A549 treated with ZK216348 at 1 μM for 4 hours (cell line): ENCODE results near the gene TLCD3B. TPM values are rescaled to one million over a fixed set of nuclear protein-coding genes. Genes with fewer than 3 reads are reported as not detected.

Source experiments
- total RNA-seq: library from RNA; stranded (reverse); fragments of 200-300 nt; extraction: Qiagen RNA extraction; gene quantifications from 5 replicates; pipeline ENCODE4 v1.2.3, GENCODE V29; 2022; ENCODE audit warnings: low read depth

TLCD3B gene
- total RNA-seq: 0.26 to 0.56 TPM (median 0.36 TPM) in 4 of 5 replicates, not detected in the other

GRCh38 chr16:30030841-30031413 is at the start of gene TLCD3B:
TLCD3B (minus strand) TSS chr16:30031271; CDS start chr16:30030527, 744 bp downstream.

GRCh38 chr16:30075503-30076275 is 44.6 kb upstream of the TLCD3B start, which contains the start of gene PPP4C:
PPP4C (plus strand) TSS chr16:30075994; CDS start chr16:30076378, 384 bp downstream.

GRCh38 chr16:30065102-30065942 is 34.3 kb upstream of the TLCD3B start, which contains the start of gene ALDOA:
ALDOA (plus strand) TSS chr16:30065760; CDS start chr16:30066898, 1,138 bp downstream.

GRCh38 chr16:30022887-30023286 is 8.2 kb downstream of the TLCD3B start, which contains the start of gene C16orf92:
C16orf92 (plus strand) TSS chr16:30023198; CDS start chr16:30023341, 143 bp downstream.

GRCh38 chr16:30010844-30011713 is 20.0 kb downstream of the TLCD3B start, which contains the start of gene DOC2A:
DOC2A (minus strand) TSS chr16:30011027; CDS start chr16:30010222, 805 bp downstream.

GRCh38 chr16:29995911-29996765 is 34.9 kb downstream of the TLCD3B start, which contains the start of gene INO80E:
INO80E (plus strand) TSS chr16:29996241; CDS start chr16:29996311, 70 bp downstream.

GRCh38 chr16:29995324-29995910 is 35.7 kb downstream of the TLCD3B start, which contains the start of gene HIRIP3:
HIRIP3 (minus strand) TSS chr16:29995617; CDS start chr16:29995605, 12 bp downstream.

Other genes starting within 250 kb of the TLCD3B start
- gene KIF22, start 240.5 kb downstream of the TLCD3B start, total RNA-seq: 73.9 to 96.4 TPM (median 95.6 TPM) in 5 replicates
- gene MAZ, start 224.7 kb downstream of the TLCD3B start, total RNA-seq: 140 to 181 TPM (median 172 TPM) in 5 replicates
- gene PRRT2, start 219.1 kb downstream of the TLCD3B start, total RNA-seq: 0.27 to 0.52 TPM (median 0.33 TPM) in 5 replicates
- 35.0 to 50.8 TPM (median 46.6 TPM) in 5 replicates for gene PAGR1, start 215.1 kb downstream of the TLCD3B start, total RNA-seq
- gene MVP, start 210.8 kb downstream of the TLCD3B start, total RNA-seq: 99.3 to 146 TPM (median 135 TPM) in 5 replicates
- 47.4 to 106 TPM (median 95.8 TPM) in 5 replicates for gene CDIPT, start 168.0 kb downstream of the TLCD3B start, total RNA-seq
- gene SEZ6L2, start 131.7 kb downstream of the TLCD3B start, total RNA-seq: 11.0 to 24.3 TPM (median 19.9 TPM) in 5 replicates
- 12.4 to 27.0 TPM (median 23.7 TPM) in 5 replicates for gene ASPHD1, start 130.8 kb downstream of the TLCD3B start, total RNA-seq
- gene KCTD13, start 105.0 kb downstream of the TLCD3B start, total RNA-seq: 9.3 to 20.1 TPM (median 15.0 TPM) in 5 replicates
- gene TMEM219, start 69.2 kb downstream of the TLCD3B start, total RNA-seq: 72.2 to 98.5 TPM (median 97.9 TPM) in 5 replicates
- gene TAOK2, start 57.4 kb downstream of the TLCD3B start, total RNA-seq: 16.9 to 36.1 TPM (median 34.3 TPM) in 5 replicates
- gene HIRIP3, start 35.7 kb downstream of the TLCD3B start, total RNA-seq: 9.6 to 19.0 TPM (median 14.5 TPM) in 5 replicates
- 101 to 119 TPM (median 109 TPM) in 5 replicates for gene INO80E, start 35.0 kb downstream of the TLCD3B start, total RNA-seq
- 0.88 to 3.5 TPM (median 2.5 TPM) in 5 replicates for gene DOC2A, start 20.2 kb downstream of the TLCD3B start, total RNA-seq
- not detected in 5 replicates for gene C16orf92, start 8.1 kb downstream of the TLCD3B start, total RNA-seq
- 1,377 to 1,871 TPM (median 1,822 TPM) in 5 replicates for gene ALDOA, start 34.5 kb upstream of the TLCD3B start, total RNA-seq
- 99.1 to 153 TPM (median 144 TPM) in 5 replicates for gene PPP4C, start 44.7 kb upstream of the TLCD3B start, total RNA-seq
- 0.20 to 0.50 TPM (median 0.27 TPM) in 5 replicates for gene TBX6, start 60.7 kb upstream of the TLCD3B start, total RNA-seq
- gene YPEL3, start 64.9 kb upstream of the TLCD3B start, total RNA-seq: 4.2 to 10.8 TPM (median 8.6 TPM) in 5 replicates
- gene GDPD3, start 82.3 kb upstream of the TLCD3B start, total RNA-seq: 1.1 to 2.1 TPM (median 1.6 TPM) in 5 replicates
- 34.6 to 39.2 TPM (median 36.7 TPM) in 5 replicates for gene MAPK3, start 91.9 kb upstream of the TLCD3B start, total RNA-seq
- gene CORO1A, start 152.3 kb upstream of the TLCD3B start, total RNA-seq: 2.7 to 5.1 TPM (median 3.0 TPM) in 5 replicates
- 162 to 210 TPM (median 202 TPM) in 5 replicates for gene BOLA2B, start 162.4 kb upstream of the TLCD3B start, total RNA-seq
- 6.4 to 29.4 TPM (median 11.8 TPM) in 5 replicates for gene SLX1A, start 162.6 kb upstream of the TLCD3B start, total RNA-seq
- 4.1 to 12.4 TPM (median 7.9 TPM) in 5 replicates for gene SULT1A3, start 168.0 kb upstream of the TLCD3B start, total RNA-seq
- gene NPIPB13, start 217.2 kb upstream of the TLCD3B start, total RNA-seq: 0.62 to 3.6 TPM (median 2.0 TPM) in 5 replicates